ENCODE results near the gene ZBTB6. TPM values are rescaled to one million over a fixed set of nuclear protein-coding genes. Genes with fewer than 3 reads are reported as not detected.

ZBTB6 gene
- total and polyA plus RNA-seq, 2 of the 13 experiments (the other 11 are each of a cell fraction or from before 2014, with no cell fraction given) = 3.7 to 7.1 TPM

GRCh38 chr9:122931226-122932121 lies 18.4 kb upstream of the ZBTB6 start, which contains the start of gene ZBTB26 (continued):
- TF ChIP-seq ZNF704 (CRISPR knock-in tag; IDR thresholded peaks at IDR 0.05; ENCODE audit: borderline replicate concordance) (0 out of 2 replicates have a peak, but pooled peaks have one; percentile 90), ZNF850 (CRISPR knock-in tag; conservative IDR thresholded peaks at IDR 0.05) (no peak), ZSCAN20 (CRISPR knock-in tag; IDR thresholded peaks at IDR 0.05; ENCODE audit: borderline replicate concordance) (0 out of 2 replicates have a peak, but pooled peaks have one; percentile 49), PATZ1 (CRISPR knock-in tag; IDR thresholded peaks at IDR 0.05) (0 out of 2 replicates have a peak, but pooled peaks have one; percentile 9), HDAC6 (IDR thresholded peaks at IDR 0.05; ENCODE audit: low read depth, low read length) (no peak), ZNF557 (CRISPR knock-in tag; IDR thresholded peaks at IDR 0.05) (peak; percentile 40; the same call in 1 of the 2 replicates), ZNF280B (CRISPR knock-in tag; IDR thresholded peaks at IDR 0.05; ENCODE audit: borderline replicate concordance) (0 out of 2 replicates have a peak, but pooled peaks have one; percentile 23), JARID2 (CRISPR knock-in tag; IDR thresholded peaks at IDR 0.05; ENCODE audit: insufficient replicate concordance) (no peak), HMGXB3 (CRISPR knock-in tag; IDR thresholded peaks at IDR 0.05; ENCODE audit: borderline replicate concordance) (peak; percentile 59; the same call in 1 of the 2 replicates), SATB2 (CRISPR knock-in tag; IDR thresholded peaks at IDR 0.05) (0 out of 2 replicates have a peak, but pooled peaks have one; percentile 59), MTA3 (CRISPR knock-in tag; IDR thresholded peaks at IDR 0.05) (no peak), SP2 (CRISPR knock-in tag; IDR thresholded peaks at IDR 0.05) (peak; percentile 82), GPN1 (CRISPR knock-in tag; IDR thresholded peaks at IDR 0.05; ENCODE audit: borderline replicate concordance) (no peak), ZZZ3 (CRISPR knock-in tag; IDR thresholded peaks at IDR 0.05; ENCODE audit: borderline replicate concordance) (no peak), BATF2 (CRISPR knock-in tag; IDR thresholded peaks at IDR 0.05) (no peak), ZNF563 (CRISPR knock-in tag; IDR thresholded peaks at IDR 0.05) (0 out of 2 replicates have a peak, but pooled peaks have one; percentile 70), MIER3 (CRISPR knock-in tag; IDR thresholded peaks at IDR 0.05; ENCODE audit: borderline replicate concordance) (peak; percentile 62; the same call in 1 of the 2 replicates)

Measured in HepG2 (cell line).